Fibroblast of pulmonary artery (primary cell): ENCODE measurements around the gene ZNF582.

Experiments used
- DNase-seq: peaks from one replicate; pipeline ENCODE4 v3.0.0-alpha.2; 2010; ENCODE audit warnings: low read depth
- H3K4me3 ChIP-seq: replicated peaks from 2 replicates; pipeline ENCODE4 v1.5.1; 2011; ENCODE audit warnings: low read depth, mild to moderate bottlenecking, control low read depth, low read length, moderate library complexity
- CTCF ChIP-seq: IDR thresholded peaks from 2 replicates; pipeline ENCODE4 v1.5.1; 2011; ENCODE audit warnings: mild to moderate bottlenecking, control low read depth, low read length, inconsistent platforms; ENCODE audit errors: missing control alignments

Gene ZNF582

GRCh38 chr19:56372281-56372680 lies 21.1 kb downstream of the ZNF582 start:
- TF ChIP-seq CTCF: no peak
- H3K4me3 ChIP-seq: no peak overlapping the region
- no peak for DNase-seq

GRCh38 chr19:56369886-56370676 lies 23.3 kb downstream of the ZNF582 start:
- DNase-seq: no peak
- no peak overlapping the region for H3K4me3 ChIP-seq
- TF ChIP-seq CTCF: no peak

- peak overlapping the region; percentile 84 for H3K4me3 ChIP-seq
- no peak for TF ChIP-seq CTCF
- DNase-seq: peak; percentile 98
These were observed 25.3 kb downstream of the ZNF582 start for GRCh38 chr19:56367829-56368711.

- no peak for TF ChIP-seq CTCF
- H3K4me3 ChIP-seq: no peak overlapping the region
- no peak for DNase-seq
These were observed 32.5 kb downstream of the ZNF582 start for GRCh38 chr19:56360841-56361240.

GRCh38 chr19:56356944-56357343 lies 36.4 kb downstream of the ZNF582 start:
- no peak for DNase-seq
- no peak for TF ChIP-seq CTCF

GRCh38 chr19:56355517-56355916 lies 37.8 kb downstream of the ZNF582 start:
- no peak for DNase-seq
- no peak for TF ChIP-seq CTCF
- no peak overlapping the region for H3K4me3 ChIP-seq

More at GRCh38 chr19:56356944-56357343, 36.4 kb downstream of the ZNF582 start:
- no peak overlapping the region for H3K4me3 ChIP-seq
